UCSD-AML1 (cell line): ENCODE data around the gene OVCH2.

Experiments used
- DNase-seq: peaks from one replicate; lab custom pipeline; 2025; ENCODE audit not compliant: unreplicated experiment; lab: John Stamatoyannopoulos, UW

OVCH2 gene

GRCh38 chr11:7640816-7641215 lies 65.5 kb downstream of the OVCH2 start:
- DNase-seq: no peak

- DNase-seq: no peak
These were observed 66.6 kb downstream of the OVCH2 start for GRCh38 chr11:7639643-7640025.
